Measurements from ENCODE around the gene SNAP47.

Gene SNAP47

GRCh38 chr1:227785805-227786671 lies 50.8 kb downstream of the SNAP47 start:
- Histone ChIP-seq H3K27ac (ENCODE audit: low read length) (no peak overlapping the region), H3K9ac (ENCODE audit: low read length) (no peak overlapping the region), H3K4me3 (ENCODE audit: low read length) (no peak overlapping the region), H4K20me1 (ENCODE audit: insufficient read depth, low read length) (no peaks in the 10 kb centered on the region), H3K79me2 (ENCODE audit: low read length) (no peaks in the 10 kb centered on the region), H3K4me2 (ENCODE audit: low read depth, low read length) (peak overlapping the region; percentile 91; the same call in 1 of the 2 replicates), H3K36me3 (replicated peaks; ENCODE audit: insufficient read depth, low read length) (no peaks in the 10 kb centered on the region), H2AFZ (ENCODE audit: low read length) (no peak overlapping the region), H3K4me1 (ENCODE audit: low read length) (peaks cover 8% of the 10 kb centered on the region; the same call in 1 of the 2 replicates), H3K27me3 (replicated peaks; ENCODE audit: insufficient read depth, low read length) (no peaks in the 10 kb centered on the region), H3K9me2 (replicated peaks; ENCODE audit: insufficient read depth, low read length) (no peaks in the 10 kb centered on the region), H3K9me3 (replicated peaks; ENCODE audit: insufficient read depth, low read length) (no peaks in the 10 kb centered on the region), H3F3A (ENCODE audit: insufficient read depth, low read length) (peaks cover 5% of the 10 kb centered on the region; the same call in 1 of the 2 replicates)
- TF ChIP-seq EZH2 (optimal IDR thresholded peaks at IDR 0.05; ENCODE audit: low read depth, low read length) (no peak), EZH2phosphoT487 (IDR thresholded peaks at IDR 0.05; ENCODE audit: low read length) (no peak)
- TF ChIP-seq, protein P1, sequence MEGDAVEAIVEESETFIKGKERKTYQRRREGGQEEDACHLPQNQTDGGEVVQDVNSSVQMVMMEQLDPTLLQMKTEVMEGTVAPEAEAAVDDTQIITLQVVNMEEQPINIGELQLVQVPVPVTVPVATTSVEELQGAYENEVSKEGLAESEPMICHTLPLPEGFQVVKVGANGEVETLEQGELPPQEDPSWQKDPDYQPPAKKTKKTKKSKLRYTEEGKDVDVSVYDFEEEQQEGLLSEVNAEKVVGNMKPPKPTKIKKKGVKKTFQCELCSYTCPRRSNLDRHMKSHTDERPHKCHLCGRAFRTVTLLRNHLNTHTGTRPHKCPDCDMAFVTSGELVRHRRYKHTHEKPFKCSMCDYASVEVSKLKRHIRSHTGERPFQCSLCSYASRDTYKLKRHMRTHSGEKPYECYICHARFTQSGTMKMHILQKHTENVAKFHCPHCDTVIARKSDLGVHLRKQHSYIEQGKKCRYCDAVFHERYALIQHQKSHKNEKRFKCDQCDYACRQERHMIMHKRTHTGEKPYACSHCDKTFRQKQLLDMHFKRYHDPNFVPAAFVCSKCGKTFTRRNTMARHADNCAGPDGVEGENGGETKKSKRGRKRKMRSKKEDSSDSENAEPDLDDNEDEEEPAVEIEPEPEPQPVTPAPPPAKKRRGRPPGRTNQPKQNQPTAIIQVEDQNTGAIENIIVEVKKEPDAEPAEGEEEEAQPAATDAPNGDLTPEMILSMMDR (IDR thresholded peaks at IDR 0.05; ENCODE audit: low read length), result no peak
- no peak for DNase-seq

DNA sequence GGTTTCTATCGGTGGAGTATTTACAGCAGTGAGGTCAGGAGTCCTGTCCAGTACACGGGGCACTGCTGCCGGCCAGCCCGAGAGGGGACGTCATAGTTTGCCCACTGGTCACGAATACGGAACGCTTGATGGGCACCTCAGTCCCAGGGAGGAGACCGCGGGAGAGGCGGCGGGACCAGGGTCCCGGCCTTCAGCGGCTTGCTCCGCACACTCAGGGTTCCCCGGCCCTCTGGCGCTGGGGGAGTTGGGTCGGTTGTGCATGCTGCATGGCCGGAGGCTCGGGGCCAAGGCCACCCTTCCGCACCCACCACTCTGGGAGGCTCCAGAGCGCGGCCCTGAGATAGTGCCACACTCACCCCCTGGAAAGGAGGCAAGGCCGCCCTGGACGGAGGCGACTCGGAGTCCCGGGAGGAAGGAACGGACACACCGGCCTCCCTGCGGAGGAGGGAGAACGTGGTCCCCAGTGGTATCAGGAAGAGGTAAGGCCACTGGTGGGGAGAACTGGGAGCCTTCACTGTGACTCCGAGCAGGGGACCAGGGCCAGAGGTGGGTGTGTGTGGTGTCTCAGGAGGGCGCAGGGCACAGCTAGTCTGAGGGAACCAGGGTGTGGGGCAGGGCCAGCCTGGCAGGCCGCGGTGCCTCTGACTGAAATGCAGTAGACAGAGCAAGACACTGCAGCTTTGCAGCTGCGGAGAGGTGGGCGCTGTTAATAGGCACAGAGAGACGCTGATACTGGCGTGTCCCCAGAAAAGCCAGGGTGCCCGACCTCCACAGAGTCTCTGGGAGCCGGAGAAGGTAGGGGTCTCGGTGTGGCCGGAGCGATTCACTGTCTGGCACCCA lies 51.7 kb downstream of the SNAP47 start:
- Histone ChIP-seq H2AFZ (ENCODE audit: low read length) (peak overlapping the region; percentile 95), H3K79me2 (ENCODE audit: low read length) (no peaks in the 10 kb centered on the region), H3K4me3 (ENCODE audit: low read length) (peak overlapping the region; percentile 87), H3K9ac (ENCODE audit: low read length) (peak overlapping the region; percentile 61), H3K27me3 (replicated peaks; ENCODE audit: insufficient read depth, low read length) (no peaks in the 10 kb centered on the region), H3K4me2 (ENCODE audit: low read depth, low read length) (peak overlapping the region; percentile 91), H3K9me3 (replicated peaks; ENCODE audit: insufficient read depth, low read length) (no peaks in the 10 kb centered on the region), H3F3A (ENCODE audit: insufficient read depth, low read length) (peaks cover 5% of the 10 kb centered on the region; the same call in 1 of the 2 replicates), H3K36me3 (replicated peaks; ENCODE audit: insufficient read depth, low read length) (no peaks in the 10 kb centered on the region), H3K27ac (ENCODE audit: low read length) (peak overlapping the region; percentile 54; the same call in 1 of the 2 replicates), H3K9me2 (replicated peaks; ENCODE audit: insufficient read depth, low read length) (no peaks in the 10 kb centered on the region), H3K4me1 (ENCODE audit: low read length) (peaks cover 8% of the 10 kb centered on the region; the same call in 1 of the 2 replicates), H4K20me1 (ENCODE audit: insufficient read depth, low read length) (no peaks in the 10 kb centered on the region)
- TF ChIP-seq EZH2 (optimal IDR thresholded peaks at IDR 0.05; ENCODE audit: low read depth, low read length), result no peak
- TF ChIP-seq, protein P1 (IDR thresholded peaks at IDR 0.05; ENCODE audit: low read length), result no peak
- no peak for TF ChIP-seq EZH2phosphoT487 (IDR thresholded peaks at IDR 0.05; ENCODE audit: low read length)
- DNase-seq, result peak; percentile 24

DNA sequence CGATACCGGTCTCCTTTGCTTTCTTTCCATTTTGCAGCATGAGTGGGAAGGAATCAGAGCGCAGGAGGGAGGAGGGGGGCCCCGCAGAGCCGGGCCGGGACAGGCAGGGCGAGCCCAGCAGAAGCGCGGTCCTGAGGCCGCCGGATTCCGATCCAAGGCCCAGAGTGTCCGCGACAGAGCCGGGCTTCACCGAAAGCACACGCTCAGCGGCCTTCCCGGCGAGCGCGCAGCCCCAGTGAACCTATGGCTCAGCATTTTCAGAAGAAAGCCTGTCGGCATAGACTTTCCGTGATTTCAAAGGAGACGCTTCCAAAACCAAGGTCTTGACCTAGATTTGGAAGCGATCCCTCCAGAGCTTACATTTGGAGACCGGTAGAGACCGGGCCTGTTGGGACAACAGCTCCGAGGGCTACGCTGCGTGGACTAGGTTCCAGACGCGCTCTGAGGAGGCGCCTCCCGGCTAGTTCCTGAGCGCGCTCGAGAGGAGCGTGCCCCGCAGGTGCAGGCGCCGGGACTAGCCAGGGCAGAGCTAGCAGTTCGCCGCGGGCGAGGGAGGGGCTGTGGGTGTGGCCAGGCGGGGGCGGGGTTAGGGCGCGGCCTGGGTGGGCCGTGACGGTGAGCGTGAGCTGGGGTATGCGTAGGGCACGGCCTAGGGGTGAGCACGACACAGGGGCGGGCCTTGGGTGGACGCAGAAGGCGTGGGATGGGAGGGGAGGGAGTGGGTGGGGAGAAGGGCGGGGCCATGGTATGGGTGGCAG lies 52.5 kb downstream of the SNAP47 start:
- Histone ChIP-seq H3K27me3 (replicated peaks; ENCODE audit: insufficient read depth, low read length) (no peaks in the 10 kb centered on the region), H3F3A (ENCODE audit: insufficient read depth, low read length) (peaks cover 5% of the 10 kb centered on the region; the same call in 1 of the 2 replicates), H3K9ac (ENCODE audit: low read length) (peak overlapping the region; percentile 61), H3K9me2 (replicated peaks; ENCODE audit: insufficient read depth, low read length) (no peaks in the 10 kb centered on the region), H3K9me3 (replicated peaks; ENCODE audit: insufficient read depth, low read length) (no peaks in the 10 kb centered on the region), H3K27ac (ENCODE audit: low read length) (peak overlapping the region; percentile 54; the same call in 1 of the 2 replicates), H2AFZ (ENCODE audit: low read length) (peak overlapping the region; percentile 95), H3K79me2 (ENCODE audit: low read length) (no peaks in the 10 kb centered on the region), H3K4me2 (ENCODE audit: low read depth, low read length) (peak overlapping the region; percentile 91), H3K4me3 (ENCODE audit: low read length) (peak overlapping the region; percentile 87), H3K36me3 (replicated peaks; ENCODE audit: insufficient read depth, low read length) (no peaks in the 10 kb centered on the region), H3K4me1 (ENCODE audit: low read length) (peaks cover 8% of the 10 kb centered on the region; the same call in 1 of the 2 replicates), H4K20me1 (ENCODE audit: insufficient read depth, low read length) (no peaks in the 10 kb centered on the region)
- no peak for TF ChIP-seq EZH2 (optimal IDR thresholded peaks at IDR 0.05; ENCODE audit: low read depth, low read length)
- no peak for TF ChIP-seq EZH2phosphoT487 (IDR thresholded peaks at IDR 0.05; ENCODE audit: low read length)
- TF ChIP-seq, protein P1 (IDR thresholded peaks at IDR 0.05; ENCODE audit: low read length), result no peak
- DNase-seq, result peak; percentile 98

Data from MM.1S (cell line).